ENCODE measurements around the gene PHKB. TPM values are rescaled to one million over a fixed set of nuclear protein-coding genes. Genes with fewer than 3 reads are reported as not detected.

PHKB gene
- total and polyA plus RNA-seq, 5 donors: 20.2 to 68.0 (median 63.0) TPM

GRCh38 chr16:47713225-47713595 is 252.1 kb downstream of the PHKB start:
- ATAC-seq (peak; percentile 31 to 93), DNase-seq (peak in 1 of 3 donors; percentile 20)
- H3K4me1 ChIP-seq (ENCODE audit: control insufficient read depth, insufficient read depth, low read length): no peaks in the 10 kb centered on the region
- no peaks in the 10 kb centered on the region for H3K9me3 ChIP-seq (ENCODE audit: control insufficient read depth, low read length)
- 48% methylated on average over 6 of the region's 6 CpGs for WGBS
- intact Hi-C loops (cut with DNase I): loop anchor here in 1 of 4 donors (10.0 kb wide), 1 partner anchor 638 kb away; no protein-coding TSS in a partner anchor
- H3K27ac ChIP-seq (ENCODE audit: low read length): no peak overlapping the region
- no peak overlapping the region for H3K4me3 ChIP-seq (ENCODE audit: low read length)
- no peaks in the 10 kb centered on the region for H3K27me3 ChIP-seq (ENCODE audit: control insufficient read depth, insufficient read depth)

- H3K27ac ChIP-seq (ENCODE audit: low read length): no peak overlapping the region
- no peaks in the 10 kb centered on the region for H3K4me1 ChIP-seq (ENCODE audit: control insufficient read depth, insufficient read depth, low read length)
- DNase-seq (no peak), ATAC-seq (no peak)
- H3K9me3 ChIP-seq (ENCODE audit: control insufficient read depth, low read length): no peaks in the 10 kb centered on the region
- intact Hi-C loops (cut with DNase I): loop anchor here in 1 of 4 donors (10.0 kb wide), 1 partner anchor 641 kb away; no protein-coding TSS in a partner anchor
- no peak overlapping the region for H3K4me3 ChIP-seq (ENCODE audit: low read length)
- WGBS: 80% methylated on average over 2 of the region's 2 CpGs
- no peaks in the 10 kb centered on the region for H3K27me3 ChIP-seq (ENCODE audit: control insufficient read depth, insufficient read depth)
Observed at GRCh38 chr16:47715442-47716083, 254.4 kb downstream of the PHKB start.

- no peaks in the 10 kb centered on the region for H3K4me1 ChIP-seq (ENCODE audit: control insufficient read depth, insufficient read depth, low read length)
- 68% methylated on average over 5 of the region's 5 CpGs for WGBS
- H3K27ac ChIP-seq (ENCODE audit: low read length): no peak overlapping the region
- no peaks in the 10 kb centered on the region for H3K27me3 ChIP-seq (ENCODE audit: control insufficient read depth, insufficient read depth)
- no peak for DNase-seq
- intact Hi-C loops (cut with DNase I): loop anchor here in 1 of 4 donors (10.0 kb wide), 1 partner anchor 642 kb away; no protein-coding TSS in a partner anchor
- no peak overlapping the region for H3K4me3 ChIP-seq (ENCODE audit: low read length)
- no peak for ATAC-seq
- H3K9me3 ChIP-seq (ENCODE audit: control insufficient read depth, low read length): no peaks in the 10 kb centered on the region
Observed at GRCh38 chr16:47716571-47716970, 255.4 kb downstream of the PHKB start.

GRCh38 chr16:47719713-47720112 is 258.6 kb downstream of the PHKB start:
- DNase-seq (no peak), ATAC-seq (no peak)
- no peaks in the 10 kb centered on the region for H3K9me3 ChIP-seq (ENCODE audit: control insufficient read depth, low read length)
- 81% methylated on average over 4 of the region's 4 CpGs for WGBS
- H3K27me3 ChIP-seq (ENCODE audit: control insufficient read depth, insufficient read depth): no peaks in the 10 kb centered on the region
- no peaks in the 10 kb centered on the region for H3K4me1 ChIP-seq (ENCODE audit: control insufficient read depth, insufficient read depth, low read length)
- intact Hi-C loops (cut with DNase I): loop anchor here in 1 of 4 donors (10.0 kb wide), 1 partner anchor 645 kb away; no protein-coding TSS in a partner anchor
- no peak overlapping the region for H3K4me3 ChIP-seq (ENCODE audit: low read length)
- no peak overlapping the region for H3K27ac ChIP-seq (ENCODE audit: low read length)

- ATAC-seq (no peak), DNase-seq (no peak)
- WGBS: 80% methylated on average over 5 of the region's 5 CpGs
Observed at GRCh38 chr16:47721006-47721637, 260.0 kb downstream of the PHKB start.

GRCh38 chr16:47722046-47722445 is 260.9 kb downstream of the PHKB start:
- 90% methylated on average over 4 of the region's 4 CpGs for WGBS
- no peak for DNase-seq
- no peak overlapping the region for H3K27ac ChIP-seq (ENCODE audit: low read length)
- H3K4me3 ChIP-seq (ENCODE audit: low read length): no peak overlapping the region
- intact Hi-C loops (cut with DNase I): no loop called here
- H3K4me1 ChIP-seq (ENCODE audit: control insufficient read depth, insufficient read depth, low read length): no peaks in the 10 kb centered on the region
- ATAC-seq: no peak
- H3K9me3 ChIP-seq (ENCODE audit: control insufficient read depth, low read length): no peaks in the 10 kb centered on the region
- H3K27me3 ChIP-seq (ENCODE audit: control insufficient read depth, insufficient read depth): no peaks in the 10 kb centered on the region

More at GRCh38 chr16:47721006-47721637, 260.0 kb downstream of the PHKB start:
- intact Hi-C loops (cut with DNase I): no loop called here
- no peak overlapping the region for H3K27ac ChIP-seq (ENCODE audit: low read length)
- H3K4me1 ChIP-seq (ENCODE audit: control insufficient read depth, insufficient read depth, low read length): no peaks in the 10 kb centered on the region
- no peak overlapping the region for H3K4me3 ChIP-seq (ENCODE audit: low read length)
- H3K27me3 ChIP-seq (ENCODE audit: control insufficient read depth, insufficient read depth): no peaks in the 10 kb centered on the region
- no peaks in the 10 kb centered on the region for H3K9me3 ChIP-seq (ENCODE audit: control insufficient read depth, low read length)

GRCh38 chr16:47724115-47724785 is 263.1 kb downstream of the PHKB start:
- Histone ChIP-seq H3K4me3 (ENCODE audit: low read length) (no peak overlapping the region), H3K27ac (ENCODE audit: low read length) (no peak overlapping the region), H3K9me3 (ENCODE audit: control insufficient read depth, low read length) (no peaks in the 10 kb centered on the region), H3K4me1 (ENCODE audit: control insufficient read depth, insufficient read depth, low read length) (no peaks in the 10 kb centered on the region), H3K27me3 (ENCODE audit: control insufficient read depth, insufficient read depth) (no peaks in the 10 kb centered on the region)
- ATAC-seq (no peak), DNase-seq (no peak)
- intact Hi-C loops (cut with DNase I): no loop called here
- 85% methylated on average over 5 of the region's 5 CpGs for WGBS

GRCh38 chr16:47725188-47725695 is 264.1 kb downstream of the PHKB start:
- intact Hi-C loops (cut with DNase I): no loop called here
- no peak for DNase-seq

GRCh38 chr16:47726031-47726675 is 265.0 kb downstream of the PHKB start:
- H3K4me3 ChIP-seq (ENCODE audit: low read length): no peak overlapping the region
- intact Hi-C loops (cut with DNase I): no loop called here
- no peak for DNase-seq
- ATAC-seq: no peak
- no peak overlapping the region for H3K27ac ChIP-seq (ENCODE audit: low read length)
- no peaks in the 10 kb centered on the region for H3K27me3 ChIP-seq (ENCODE audit: control insufficient read depth, insufficient read depth)
- no peaks in the 10 kb centered on the region for H3K4me1 ChIP-seq (ENCODE audit: control insufficient read depth, insufficient read depth, low read length)
- 78% methylated on average over 8 of the region's 8 CpGs for WGBS
- no peaks in the 10 kb centered on the region for H3K9me3 ChIP-seq (ENCODE audit: control insufficient read depth, low read length)

More at GRCh38 chr16:47725188-47725695, 264.1 kb downstream of the PHKB start:
- H3K9me3 ChIP-seq (ENCODE audit: control insufficient read depth, low read length): no peaks in the 10 kb centered on the region
- H3K4me3 ChIP-seq (ENCODE audit: low read length): no peak overlapping the region
- WGBS: 83% methylated on average over 9 of the region's 9 CpGs
- H3K27ac ChIP-seq (ENCODE audit: low read length): no peak overlapping the region
- H3K4me1 ChIP-seq (ENCODE audit: control insufficient read depth, insufficient read depth, low read length): no peaks in the 10 kb centered on the region
- H3K27me3 ChIP-seq (ENCODE audit: control insufficient read depth, insufficient read depth): no peaks in the 10 kb centered on the region
- no peak for ATAC-seq

- Histone ChIP-seq H3K27ac (ENCODE audit: low read length) (no peak overlapping the region), H3K4me3 (ENCODE audit: low read length) (no peak overlapping the region), H3K27me3 (ENCODE audit: control insufficient read depth, insufficient read depth) (no peaks in the 10 kb centered on the region), H3K4me1 (ENCODE audit: control insufficient read depth, insufficient read depth, low read length) (no peaks in the 10 kb centered on the region), H3K9me3 (ENCODE audit: control insufficient read depth, low read length) (no peaks in the 10 kb centered on the region)
- DNase-seq (no peak), ATAC-seq (no peak)
- intact Hi-C loops (cut with DNase I): no loop called here
- WGBS: 90% methylated on average over 6 of the region's 6 CpGs
Observed at GRCh38 chr16:47727131-47727530, 266.0 kb downstream of the PHKB start.
